NCI-H2227 (cell line): ENCODE measurements around the gene KIAA1671.

ENCODE experiments used
- DNase-seq: peaks from one replicate; lab custom pipeline; 2025; ENCODE audit not compliant: unreplicated experiment; lab: John Stamatoyannopoulos, UW

Gene KIAA1671

DNA sequence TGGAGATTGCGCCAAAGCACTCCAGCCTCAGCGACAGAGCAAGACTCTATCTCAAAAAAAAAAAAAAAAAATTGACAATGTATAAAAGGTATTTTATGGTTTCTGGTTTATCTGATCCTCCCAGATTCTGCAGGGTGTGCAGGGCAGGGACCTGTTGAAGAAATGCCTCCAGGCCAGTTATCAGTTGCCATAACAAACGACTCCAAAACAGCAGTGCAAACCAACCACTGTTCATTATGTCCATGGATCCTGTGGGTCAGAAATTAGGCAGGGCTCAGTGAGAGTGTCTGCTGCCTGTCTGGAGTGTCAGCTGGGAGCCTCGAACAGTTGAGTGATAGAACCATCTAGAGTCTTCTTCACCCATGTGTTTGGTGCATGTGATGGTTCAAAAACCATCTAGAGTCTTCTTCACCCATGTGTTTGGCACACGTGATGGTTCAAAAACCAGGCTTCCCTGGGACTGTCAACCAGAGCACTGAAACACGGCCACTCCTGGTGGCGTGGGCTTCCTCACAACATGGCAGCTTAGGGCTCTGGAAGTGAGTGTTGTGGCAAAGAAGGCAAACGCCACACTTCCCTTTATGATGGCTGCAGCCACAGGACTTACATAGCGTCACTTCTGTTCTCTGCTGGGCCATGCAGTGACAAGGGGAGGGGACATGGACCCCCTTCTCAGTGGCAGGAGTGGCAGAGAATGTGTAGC is 132.0 kb downstream of the KIAA1671 start:
- no peak for DNase-seq

DNA sequence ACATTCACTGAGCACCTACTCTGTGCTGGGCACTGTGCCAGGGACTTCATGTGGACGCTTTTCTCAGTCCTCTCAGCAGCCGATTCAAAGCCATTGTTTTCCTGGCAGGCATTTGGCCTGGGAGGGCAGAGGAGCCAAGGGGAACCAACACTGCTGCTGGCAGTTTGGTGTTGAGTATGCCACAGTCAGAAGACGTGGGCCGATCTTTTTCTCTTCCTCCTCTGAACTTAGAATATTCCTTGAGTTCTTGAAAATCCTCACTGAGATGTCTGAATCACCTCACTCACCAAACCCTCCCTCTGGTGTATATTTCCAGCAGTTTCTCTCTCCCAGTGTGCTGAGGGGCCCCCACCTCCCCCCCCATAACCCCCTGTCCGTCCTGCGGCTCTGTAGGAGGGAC is 132.6 kb downstream of the KIAA1671 start:
- DNase-seq, result no peak

DNA sequence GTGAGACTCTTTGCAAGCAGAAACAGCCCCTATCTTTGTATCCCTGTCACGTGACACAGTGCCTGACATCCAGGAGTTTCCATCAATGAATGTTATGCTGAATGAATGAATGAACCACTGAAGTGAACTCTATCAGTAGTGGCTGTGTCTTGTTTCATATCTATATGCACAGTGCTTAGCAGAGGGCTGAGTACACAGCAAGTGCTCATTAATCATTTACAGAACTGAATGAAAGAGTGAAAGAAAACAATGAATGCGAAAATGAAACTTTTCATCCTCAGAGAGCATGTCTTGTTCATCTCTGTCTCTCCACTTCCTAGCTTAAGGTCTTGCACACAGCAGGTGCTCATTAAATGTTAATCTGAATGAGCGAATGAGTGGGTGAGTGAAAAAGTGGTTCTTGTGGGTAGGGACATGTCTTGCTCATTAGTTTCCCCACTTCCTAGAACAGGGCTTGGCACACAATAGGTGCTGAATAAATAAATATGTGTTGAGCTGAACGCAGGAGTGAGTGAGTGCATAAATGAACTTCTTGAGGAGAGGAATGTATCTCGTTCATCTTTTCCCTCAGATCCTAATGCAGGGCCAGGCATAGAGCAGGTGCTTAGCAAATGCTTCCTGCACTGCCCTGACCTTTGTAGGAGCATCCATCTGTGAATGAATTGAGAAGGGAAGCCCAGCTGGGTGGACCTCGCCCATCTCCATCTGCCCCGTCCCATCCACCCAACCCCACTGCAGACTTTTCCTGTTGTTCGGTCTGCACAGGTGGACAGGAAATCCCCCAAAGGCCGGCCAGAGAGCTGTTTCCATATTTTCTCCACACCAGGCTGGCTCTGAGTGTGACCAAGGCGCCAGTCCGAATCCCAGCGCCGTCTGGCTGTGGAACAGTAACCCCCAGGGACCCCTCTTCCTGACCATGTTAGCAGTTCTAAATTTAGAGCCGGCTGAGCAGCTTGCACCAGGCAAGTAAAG is 133.7 kb downstream of the KIAA1671 start:
- DNase-seq, result no peak

DNA sequence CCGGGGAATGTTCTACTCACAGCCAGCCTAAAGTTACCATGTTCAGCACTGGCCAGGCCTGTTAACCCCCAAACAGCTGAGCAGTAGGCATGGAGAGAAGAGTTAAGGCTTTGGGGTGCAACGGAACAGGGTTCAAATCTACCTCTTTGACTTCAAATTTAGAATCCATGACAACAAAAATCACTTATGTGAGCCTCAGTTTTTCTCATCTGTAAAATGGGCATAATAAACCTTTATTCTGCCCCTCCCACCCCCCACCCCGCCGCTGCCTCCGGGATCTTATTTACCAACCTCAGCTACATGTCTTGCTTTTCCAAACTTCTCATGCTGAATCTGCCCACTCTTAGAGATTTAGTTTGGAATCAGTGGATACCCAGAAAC is 134.4 kb downstream of the KIAA1671 start:
- DNase-seq, result no peak

DNA sequence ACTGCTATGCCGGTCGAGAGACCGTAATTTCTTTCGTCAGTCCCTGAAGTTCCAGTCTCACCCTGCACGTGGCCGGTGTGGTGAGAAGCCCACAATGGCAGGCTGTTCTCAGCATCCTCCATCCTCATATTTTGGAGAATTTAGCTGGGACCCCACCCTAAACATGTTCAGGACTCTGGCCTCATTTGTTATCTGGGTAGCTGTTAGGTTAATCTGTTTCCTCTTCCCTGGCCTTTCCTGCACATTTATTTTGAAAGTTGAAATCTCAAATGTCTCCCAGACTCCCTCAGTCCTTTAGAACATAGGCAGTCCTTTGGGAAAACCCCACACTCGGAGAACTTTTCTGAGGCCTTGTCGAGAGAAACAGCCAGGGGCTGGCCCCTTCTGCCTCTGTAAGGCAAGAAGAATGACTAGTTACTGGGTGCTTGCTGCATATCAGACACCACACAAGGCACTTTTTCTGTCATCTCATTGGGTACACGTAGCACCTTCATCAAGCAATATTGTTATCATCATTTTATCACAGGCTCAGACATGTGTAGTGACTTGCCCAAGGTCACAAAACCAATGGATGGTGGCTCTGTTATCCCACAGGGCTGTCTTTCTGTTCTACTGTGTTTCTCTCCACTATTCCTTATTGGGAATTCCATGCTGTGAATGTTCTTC is 137.8 kb downstream of the KIAA1671 start:
- no peak for DNase-seq

DNA sequence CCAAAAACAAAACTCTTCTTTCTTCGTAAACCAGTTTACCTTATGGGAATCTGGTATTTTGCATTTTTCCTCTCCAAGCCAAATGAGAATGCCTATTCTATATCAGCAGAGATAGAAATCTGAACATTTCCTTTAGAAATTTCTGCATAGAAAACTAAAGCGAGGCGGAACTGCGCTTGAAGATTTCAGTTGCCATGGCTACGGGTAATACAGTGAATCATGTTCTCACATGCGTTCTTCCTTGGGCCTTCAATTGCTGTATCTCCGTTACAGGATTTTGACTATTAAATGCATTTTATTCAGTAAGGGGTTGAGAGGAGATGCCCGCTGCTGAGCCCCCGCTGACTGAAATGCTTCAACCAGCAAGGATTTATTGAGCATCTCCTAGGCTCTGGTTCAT is 138.9 kb downstream of the KIAA1671 start:
- DNase-seq, result no peak

DNA sequence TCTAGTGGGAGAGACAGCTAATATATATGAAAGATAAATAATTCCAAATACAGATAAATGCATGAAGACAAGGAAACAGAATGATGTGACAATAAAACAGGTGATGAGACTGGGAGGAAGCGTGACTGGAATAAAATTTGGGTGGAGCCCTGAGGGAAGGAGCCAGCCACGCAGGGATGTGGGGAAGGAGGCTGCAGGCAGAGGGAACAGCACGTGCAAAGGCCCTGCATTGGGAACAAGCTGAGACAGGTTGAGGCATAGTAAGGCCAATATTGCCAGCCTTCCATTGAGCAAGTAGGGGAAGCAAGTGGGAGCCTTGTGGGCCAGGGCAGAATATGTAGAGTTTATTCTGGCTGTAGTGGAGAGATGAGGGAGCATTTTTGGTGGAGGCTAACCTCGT is 139.6 kb downstream of the KIAA1671 start:
- DNase-seq, result no peak

GRCh38 chr22:25094579-25094978 is 142.1 kb downstream of the KIAA1671 start:
- DNase-seq, result no peak

DNA sequence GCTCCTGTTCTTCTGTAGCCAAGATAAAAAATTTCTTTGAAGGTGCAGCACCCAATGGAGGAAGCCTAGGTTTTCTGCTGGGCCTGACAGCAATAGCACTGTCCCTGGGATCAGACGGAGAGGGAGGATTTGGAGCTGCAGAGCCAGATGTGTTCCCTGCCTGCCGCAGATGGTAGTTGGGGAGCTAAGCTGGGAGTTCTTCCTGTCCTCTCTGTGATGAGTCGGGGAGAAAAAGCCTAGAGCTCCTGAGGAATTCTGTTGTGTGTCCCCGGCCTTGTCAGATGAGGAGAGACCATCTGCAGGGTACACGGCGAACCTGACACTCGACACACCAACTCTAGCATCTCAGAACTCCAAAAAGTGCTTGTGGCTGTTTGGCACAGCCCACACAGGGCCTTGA is 143.4 kb downstream of the KIAA1671 start:
- no peak for DNase-seq

DNA sequence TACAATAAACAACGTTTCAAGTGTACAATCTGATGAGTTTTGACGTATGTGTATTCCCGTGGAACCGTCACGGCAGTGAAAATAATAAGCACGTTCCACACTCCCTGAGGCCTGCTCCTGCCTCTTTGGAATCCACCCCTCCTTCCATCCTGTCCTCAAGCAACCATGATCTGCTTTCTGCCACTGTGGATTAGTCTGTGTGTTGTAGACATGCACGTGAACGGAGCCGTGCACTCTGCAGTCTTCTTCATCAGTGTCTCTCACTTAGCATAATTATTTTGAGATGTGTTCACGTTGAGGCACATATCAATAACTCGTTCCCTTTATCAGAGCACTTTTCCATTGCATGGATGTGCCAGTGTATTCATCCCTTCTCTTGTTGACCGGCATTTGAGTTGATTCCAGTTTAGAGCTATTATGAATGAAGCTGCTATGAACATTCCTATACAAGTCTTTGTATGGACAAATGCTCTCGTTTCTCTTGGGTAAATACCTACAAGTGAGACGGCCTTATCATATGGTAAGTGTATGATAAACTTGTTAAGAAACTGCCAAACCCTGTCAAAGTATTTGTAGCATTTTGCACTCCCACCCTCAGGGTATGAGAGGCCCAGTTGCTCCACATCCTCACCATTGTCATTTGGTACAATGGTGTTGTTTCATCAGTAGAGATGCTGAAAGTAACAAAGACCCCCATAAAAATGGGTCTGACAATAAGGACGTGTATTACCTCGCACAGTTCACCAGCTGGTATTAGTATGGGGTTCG is 144.3 kb downstream of the KIAA1671 start:
- DNase-seq, result no peak

DNA sequence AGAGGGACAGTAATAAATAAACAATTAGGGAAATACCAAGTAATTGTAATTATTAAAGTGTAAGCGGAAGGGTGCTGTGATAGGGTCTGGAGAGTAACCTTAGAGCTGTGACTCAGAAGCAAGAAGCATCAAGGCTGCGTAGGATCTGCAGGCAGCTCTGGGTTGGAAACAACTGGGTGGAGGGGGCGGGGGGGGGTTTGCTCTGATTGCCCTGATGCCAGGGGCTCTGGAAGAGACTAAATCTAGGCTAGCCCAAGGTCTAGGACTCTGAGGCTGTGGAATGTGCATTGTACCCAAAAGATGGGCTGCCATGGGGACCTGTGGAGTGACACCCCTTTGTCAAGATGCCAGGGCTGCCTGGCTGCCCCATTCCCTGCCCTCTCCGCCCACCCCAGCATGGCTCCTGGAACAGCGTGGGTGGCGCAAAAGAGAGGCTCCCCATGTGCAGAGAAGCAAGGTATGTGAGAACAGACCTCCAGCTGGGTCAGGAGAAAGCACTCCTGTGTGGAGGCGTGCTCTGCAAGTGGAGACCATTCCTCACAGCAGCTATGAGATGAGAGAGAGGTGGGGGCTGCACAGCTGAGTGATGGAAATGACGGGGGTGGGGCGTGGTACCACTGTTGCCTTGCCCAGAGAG is 146.0 kb downstream of the KIAA1671 start:
- peak; percentile 18 for DNase-seq

DNA sequence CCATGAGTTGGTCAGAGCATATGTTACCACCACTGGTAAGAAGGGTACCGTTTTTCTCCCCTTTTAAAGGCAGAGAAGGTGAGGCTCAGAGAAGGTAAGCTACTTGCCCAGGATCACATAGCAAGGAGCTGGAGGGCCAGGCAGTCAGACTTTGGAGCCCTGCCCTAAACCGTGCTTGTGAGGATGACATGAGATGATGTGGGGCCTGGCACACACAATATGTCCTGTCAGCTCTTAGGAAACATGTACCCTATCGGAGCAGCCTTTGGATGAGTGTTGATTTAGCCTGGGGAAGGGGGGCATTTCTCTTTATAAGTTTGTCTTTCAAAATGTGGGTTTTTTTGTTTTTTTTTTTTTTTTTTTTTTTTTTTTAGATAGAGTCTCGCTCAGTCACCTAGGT is 146.7 kb downstream of the KIAA1671 start:
- no peak for DNase-seq

GRCh38 chr22:25100402-25100801 is 147.9 kb downstream of the KIAA1671 start:
- DNase-seq, result no peak

DNA sequence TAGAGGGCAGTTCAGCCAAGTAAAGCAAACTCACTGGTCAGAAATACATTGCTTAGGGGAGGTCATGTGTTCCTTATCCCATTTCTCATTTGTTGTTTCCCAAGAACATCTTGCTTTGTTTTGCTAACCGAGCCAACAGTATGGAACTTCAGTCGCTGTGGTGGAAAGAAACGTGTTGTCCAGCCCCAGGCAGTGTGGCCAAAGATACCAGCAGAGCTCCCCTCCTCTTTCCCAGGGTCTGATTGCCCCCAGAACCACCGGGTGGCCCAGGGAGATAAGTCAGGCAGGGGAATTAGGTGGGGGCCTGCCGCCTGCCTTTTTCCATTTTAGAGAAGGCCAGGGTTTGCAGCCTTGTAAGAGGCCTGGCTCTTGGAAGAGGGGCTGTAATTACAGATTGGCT is 148.4 kb downstream of the KIAA1671 start:
- no peak for DNase-seq

DNA sequence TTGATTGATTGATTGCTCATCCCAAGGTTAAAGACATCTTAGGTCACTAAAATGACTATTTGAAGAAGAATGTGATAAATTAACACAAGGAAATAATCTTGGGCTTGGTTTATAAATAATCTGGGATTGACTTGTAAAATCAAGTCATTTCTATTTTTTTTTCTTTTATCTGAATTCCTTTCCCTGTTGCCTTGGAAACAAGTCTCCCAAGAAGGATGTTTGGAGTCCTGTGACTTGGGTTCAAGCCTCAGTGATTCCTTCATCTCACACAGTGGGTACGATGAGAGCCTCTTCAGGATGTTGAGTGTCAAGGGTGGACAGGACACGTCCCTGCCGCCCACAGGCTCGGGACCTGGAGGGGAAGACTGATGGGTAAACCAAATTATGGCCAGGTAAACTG is 149.0 kb downstream of the KIAA1671 start:
- no peak for DNase-seq

- DNase-seq, result no peak
Measured at GRCh38 chr22:25101986-25102385, 149.5 kb downstream of the KIAA1671 start.

DNA sequence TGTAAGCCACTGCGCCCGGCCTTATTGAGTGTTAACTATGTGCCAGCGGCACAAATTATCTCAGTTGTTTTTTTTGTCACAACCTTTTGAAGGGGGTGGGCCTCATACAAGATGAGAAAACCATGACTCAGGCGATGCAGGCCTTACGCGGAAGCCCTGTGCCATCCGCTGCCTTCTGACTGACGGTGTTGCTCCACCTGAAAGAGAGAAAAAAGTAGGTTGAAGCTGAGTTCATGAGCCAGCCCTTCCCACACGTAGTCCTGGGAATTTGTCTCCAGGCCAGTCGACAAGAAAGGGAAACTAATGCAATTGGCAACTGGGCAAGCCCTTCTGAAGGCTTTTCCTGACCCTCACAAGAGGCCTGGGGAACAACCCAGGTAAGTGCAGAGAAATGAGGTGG is 150.2 kb downstream of the KIAA1671 start:
- no peak for DNase-seq

DNA sequence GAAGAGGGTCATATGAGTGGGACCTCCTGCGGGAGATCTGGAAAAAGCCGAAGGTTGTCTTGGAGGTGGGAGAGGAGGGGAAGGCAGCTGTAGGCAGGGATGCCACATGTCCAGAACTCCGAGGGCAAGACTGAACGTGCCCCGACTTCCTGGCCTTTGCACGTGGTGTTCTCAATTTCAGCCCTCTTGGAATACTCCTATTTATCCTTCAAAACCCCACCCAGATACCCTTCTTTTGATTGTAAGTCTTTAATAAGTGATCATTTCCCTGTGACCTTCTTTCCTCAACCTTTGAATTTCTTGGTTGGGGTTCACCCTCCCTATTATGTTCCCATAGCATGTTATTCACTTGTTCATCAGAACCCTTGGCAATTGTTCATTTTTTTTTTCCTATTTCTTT is 151.9 kb downstream of the KIAA1671 start:
- no peak for DNase-seq

- DNase-seq, result no peak
Measured at GRCh38 chr22:25105817-25106650, 153.5 kb downstream of the KIAA1671 start.
